Effector memory CD4-positive, alpha-beta T cell (primary cell): Measurements from ENCODE around the gene NINJ1.

ENCODE experiments used
- DNase-seq, 3 donors: peaks; one replicate each; pipeline ENCODE4 v3.0.0-alpha.2; 2020
- H3K27ac ChIP-seq: 2 replicates; pipeline ENCODE4 v1.7.0; 2013; ENCODE audit warnings: mild to moderate bottlenecking, low read length, moderate library complexity; ENCODE audit not compliant: insufficient read depth, poor library complexity, severe bottlenecking
- H3K27me3 ChIP-seq: replicated peaks from 2 replicates; pipeline ENCODE4 v1.7.0; 2013; ENCODE audit warnings: mild to moderate bottlenecking, low read length; ENCODE audit not compliant: insufficient read depth, control insufficient read depth, poor library complexity, severe bottlenecking
- H3K36me3 ChIP-seq: 2 replicates; pipeline ENCODE4 v1.7.0; 2013; ENCODE audit warnings: mild to moderate bottlenecking, low read length, moderate library complexity; ENCODE audit not compliant: control insufficient read depth, insufficient read depth
- H3K4me1 ChIP-seq: 2 replicates; pipeline ENCODE4 v1.7.0; 2013; ENCODE audit warnings: low read length, mild to moderate bottlenecking; ENCODE audit not compliant: control insufficient read depth, insufficient read depth, poor library complexity, severe bottlenecking
- H3K4me3 ChIP-seq: 2 replicates; pipeline ENCODE4 v1.7.0; 2013; ENCODE audit warnings: low read length, low read depth, mild to moderate bottlenecking; ENCODE audit not compliant: insufficient read depth, poor library complexity, severe bottlenecking
- H3K9me3 ChIP-seq: 2 replicates; pipeline ENCODE4 v1.7.0; 2013; ENCODE audit warnings: mild to moderate bottlenecking, low read length, moderate library complexity; ENCODE audit not compliant: control insufficient read depth

NINJ1 gene

GRCh38 chr9:93093877-93094657, 40.0 kb downstream of the NINJ1 start:
- Histone ChIP-seq H3K9me3 (no peaks in the 10 kb centered on the region), H3K36me3 (no peaks in the 10 kb centered on the region), H3K27me3 (no peaks in the 10 kb centered on the region), H3K4me1 (peaks cover 51% of the 10 kb centered on the region), H3K27ac (peak overlapping the region; percentile 95), H3K4me3 (peak overlapping the region; percentile 50)
- no peak for DNase-seq

GRCh38 chr9:93093127-93093876, 40.7 kb downstream of the NINJ1 start:
- Histone ChIP-seq H3K4me3 (peak overlapping the region; percentile 18), H3K9me3 (no peaks in the 10 kb centered on the region), H3K4me1 (peaks cover 45% of the 10 kb centered on the region), H3K27me3 (no peaks in the 10 kb centered on the region), H3K27ac (peak overlapping the region; percentile 51), H3K36me3 (no peaks in the 10 kb centered on the region)
- DNase-seq, result no peak

- Histone ChIP-seq H3K4me3 (no peak overlapping the region), H3K27ac (peak overlapping the region; percentile 51), H3K9me3 (no peaks in the 10 kb centered on the region), H3K27me3 (no peaks in the 10 kb centered on the region), H3K4me1 (peaks cover 36% of the 10 kb centered on the region), H3K36me3 (peaks cover 5% of the 10 kb centered on the region)
- no peak for DNase-seq
These were observed 41.6 kb downstream of the NINJ1 start for GRCh38 chr9:93092251-93092991.

GRCh38 chr9:93091453-93092081, 42.5 kb downstream of the NINJ1 start:
- Histone ChIP-seq H3K9me3 (no peaks in the 10 kb centered on the region), H3K36me3 (peaks cover 11% of the 10 kb centered on the region), H3K27me3 (no peaks in the 10 kb centered on the region), H3K27ac (no peak overlapping the region), H3K4me1 (peaks cover 30% of the 10 kb centered on the region), H3K4me3 (no peak overlapping the region)
- DNase-seq, result no peak

GRCh38 chr9:93091056-93091452, 43.0 kb downstream of the NINJ1 start:
- H3K27me3 ChIP-seq, result no peaks in the 10 kb centered on the region
- H3K9me3 ChIP-seq, result no peaks in the 10 kb centered on the region
- peaks cover 15% of the 10 kb centered on the region for H3K36me3 ChIP-seq
- H3K27ac ChIP-seq, result no peak overlapping the region
- H3K4me3 ChIP-seq, result no peak overlapping the region
- H3K4me1 ChIP-seq, result peaks cover 30% of the 10 kb centered on the region
- no peak for DNase-seq

- H3K27ac ChIP-seq, result peak overlapping the region; percentile 1
- H3K4me1 ChIP-seq, result peaks cover 29% of the 10 kb centered on the region
These were observed 43.9 kb downstream of the NINJ1 start for GRCh38 chr9:93090091-93090655.

GRCh38 chr9:93089481-93089991, 44.5 kb downstream of the NINJ1 start:
- DNase-seq, result no peak
- Histone ChIP-seq H3K36me3 (peaks cover 30% of the 10 kb centered on the region), H3K27ac (no peak overlapping the region), H3K9me3 (no peaks in the 10 kb centered on the region), H3K4me1 (peaks cover 23% of the 10 kb centered on the region), H3K27me3 (no peaks in the 10 kb centered on the region), H3K4me3 (no peak overlapping the region)

More at GRCh38 chr9:93090091-93090655, 43.9 kb downstream of the NINJ1 start:
- H3K9me3 ChIP-seq, result no peaks in the 10 kb centered on the region
- no peaks in the 10 kb centered on the region for H3K27me3 ChIP-seq
- DNase-seq, result no peak
- H3K4me3 ChIP-seq, result no peak overlapping the region
- peaks cover 24% of the 10 kb centered on the region for H3K36me3 ChIP-seq

GRCh38 chr9:93089024-93089423, 45.0 kb downstream of the NINJ1 start:
- no peaks in the 10 kb centered on the region for H3K27me3 ChIP-seq
- peak overlapping the region; percentile 12 for H3K27ac ChIP-seq
- no peaks in the 10 kb centered on the region for H3K9me3 ChIP-seq
- H3K36me3 ChIP-seq, result peaks cover 35% of the 10 kb centered on the region
- no peak for DNase-seq
- no peak overlapping the region for H3K4me3 ChIP-seq
- peaks cover 18% of the 10 kb centered on the region for H3K4me1 ChIP-seq

- H3K27me3 ChIP-seq, result no peaks in the 10 kb centered on the region
- H3K4me1 ChIP-seq, result peaks cover 16% of the 10 kb centered on the region
- H3K4me3 ChIP-seq, result no peak overlapping the region
- H3K36me3 ChIP-seq, result peaks cover 39% of the 10 kb centered on the region
- H3K27ac ChIP-seq, result peak overlapping the region; percentile 12
- no peaks in the 10 kb centered on the region for H3K9me3 ChIP-seq
- no peak for DNase-seq
These were observed 45.4 kb downstream of the NINJ1 start for GRCh38 chr9:93088656-93089015.
